ENCODE data around the gene ADARB2.
A peak's percentile ranks its signal among the peaks of the same experiment; 100 is the strongest.

The ADARB2 gene

DNA sequence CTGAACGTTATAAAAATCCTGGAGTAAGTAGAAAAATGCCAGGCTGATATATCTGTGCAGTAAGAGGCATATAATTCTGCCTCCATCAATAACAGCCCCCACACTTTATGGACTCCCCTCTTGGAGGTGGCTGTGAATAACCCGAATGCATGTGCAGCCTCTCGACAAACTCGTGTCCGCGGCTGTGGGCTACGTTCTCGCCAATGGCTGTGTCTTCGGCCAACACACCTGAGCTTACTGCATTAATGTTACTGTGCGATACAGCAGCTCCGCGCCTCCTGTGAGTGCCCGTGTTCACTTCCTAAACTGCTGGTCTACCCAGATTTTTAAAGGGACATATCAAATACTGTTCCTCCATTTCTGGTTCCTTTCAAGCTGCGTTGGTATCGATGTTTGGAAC lies 209.4 kb downstream of the ADARB2 start:
- DNase-seq (ENCODE audit: low read depth, low spot score): no peak

DNA sequence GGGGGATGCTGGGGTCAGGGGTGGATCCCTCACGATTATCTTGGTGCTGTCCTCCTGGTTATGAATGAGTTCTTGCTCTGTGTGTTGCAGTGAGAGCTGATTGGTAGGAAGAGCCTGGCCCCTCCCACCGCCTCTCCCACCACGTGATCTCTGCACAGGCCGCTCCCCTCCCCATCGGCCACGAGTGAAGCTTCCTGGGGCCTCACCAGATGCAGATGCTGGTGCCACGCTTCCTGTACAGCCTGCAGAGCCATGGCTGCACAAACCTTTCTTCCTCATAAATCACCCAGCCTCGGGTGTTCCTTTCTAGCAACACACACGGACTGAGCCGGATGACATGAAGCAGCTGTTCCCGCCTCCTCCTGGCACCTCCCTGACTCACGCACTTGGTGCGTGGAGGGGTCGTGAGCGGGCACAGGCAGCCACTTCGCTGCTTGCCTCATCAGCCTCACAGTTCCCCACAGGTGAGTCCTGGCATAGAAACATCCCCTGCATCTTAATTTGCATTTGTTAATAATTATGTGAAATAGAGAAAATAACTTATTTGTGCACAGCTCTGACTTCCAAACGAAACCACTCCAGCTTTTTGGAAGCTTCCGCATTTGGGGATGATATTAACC lies 210.8 kb downstream of the ADARB2 start:
- DNase-seq (ENCODE audit: low read depth, low spot score): peak; percentile 24

DNA sequence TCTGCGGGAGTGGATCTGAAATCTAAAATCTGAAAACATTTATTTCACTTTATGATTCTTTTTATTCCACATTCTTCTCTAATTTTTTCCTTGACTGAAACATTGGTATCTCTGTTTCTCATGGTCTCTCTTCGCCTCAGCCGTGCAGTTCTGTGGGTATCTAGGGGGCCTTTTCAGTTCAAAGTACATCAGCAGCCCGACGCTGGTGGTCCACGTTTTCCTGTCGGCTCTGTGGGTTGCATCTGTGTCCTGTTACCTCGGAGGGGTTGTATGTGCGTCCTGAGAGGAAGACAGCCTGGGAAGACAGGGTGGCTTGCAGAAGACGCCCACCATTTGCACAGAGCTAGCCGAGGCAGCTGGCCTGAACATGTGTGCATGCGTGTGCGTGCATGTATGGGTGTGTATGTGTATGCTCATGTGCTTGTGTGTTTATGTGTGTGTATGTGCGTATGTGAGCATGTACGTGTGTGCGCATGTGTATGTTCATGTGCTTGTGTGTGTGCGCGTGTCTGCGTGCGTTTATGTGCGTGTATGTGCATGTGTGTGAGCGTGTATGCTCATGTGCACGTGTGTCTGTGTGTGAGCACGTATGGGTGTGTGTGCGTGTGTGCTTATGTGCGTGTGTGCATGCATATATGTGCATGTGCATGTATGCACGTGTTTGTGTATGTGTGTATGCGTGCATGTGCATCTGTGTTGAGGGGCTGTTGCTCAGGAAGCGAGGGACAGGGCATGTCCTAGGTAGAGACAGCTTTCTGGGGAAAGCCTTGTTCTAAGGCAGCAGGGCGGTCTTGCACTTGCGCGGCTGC lies 211.8 kb downstream of the ADARB2 start:
- DNase-seq (ENCODE audit: low read depth, low spot score): no peak

DNA sequence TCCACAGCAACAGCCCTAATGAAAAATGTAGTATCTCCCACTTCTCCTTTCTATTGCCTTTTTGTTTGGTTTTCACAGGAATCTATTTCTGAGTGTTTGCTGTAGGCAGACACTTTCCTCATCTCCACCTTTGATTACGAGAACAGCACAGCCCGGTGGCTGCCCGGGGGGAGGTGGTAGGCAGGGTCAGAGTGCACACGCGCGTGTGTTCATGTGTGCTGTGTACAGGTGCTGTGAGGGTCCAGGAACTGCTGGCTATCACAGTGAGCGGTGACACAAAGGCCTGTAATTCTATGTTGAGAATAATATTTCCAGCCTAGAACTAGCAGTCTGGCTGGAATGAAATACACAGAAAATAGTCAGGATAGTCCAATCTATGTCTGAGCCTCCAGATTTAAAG lies 212.8 kb downstream of the ADARB2 start:
- DNase-seq (ENCODE audit: low read depth, low spot score): no peak

DNA sequence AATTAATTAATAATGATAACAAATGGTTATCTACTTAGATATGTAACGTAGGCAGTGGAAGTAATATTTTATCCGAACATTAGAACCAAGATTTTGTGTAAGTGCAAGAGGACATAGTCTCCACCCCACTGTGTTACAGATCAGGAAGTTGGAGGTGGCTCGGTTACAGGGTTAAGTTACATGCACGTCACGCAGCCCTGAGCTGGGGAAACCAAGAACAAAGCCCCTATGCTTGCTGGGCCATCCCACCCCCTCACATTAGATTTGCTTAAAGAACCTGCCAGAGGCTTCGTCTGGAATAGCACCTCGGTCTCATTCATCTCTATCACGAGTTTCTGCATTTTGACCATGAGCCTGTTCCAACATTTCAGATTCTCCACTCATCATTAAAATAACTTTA lies 214.1 kb downstream of the ADARB2 start:
- no peak for DNase-seq (ENCODE audit: low read depth, low spot score)

DNA sequence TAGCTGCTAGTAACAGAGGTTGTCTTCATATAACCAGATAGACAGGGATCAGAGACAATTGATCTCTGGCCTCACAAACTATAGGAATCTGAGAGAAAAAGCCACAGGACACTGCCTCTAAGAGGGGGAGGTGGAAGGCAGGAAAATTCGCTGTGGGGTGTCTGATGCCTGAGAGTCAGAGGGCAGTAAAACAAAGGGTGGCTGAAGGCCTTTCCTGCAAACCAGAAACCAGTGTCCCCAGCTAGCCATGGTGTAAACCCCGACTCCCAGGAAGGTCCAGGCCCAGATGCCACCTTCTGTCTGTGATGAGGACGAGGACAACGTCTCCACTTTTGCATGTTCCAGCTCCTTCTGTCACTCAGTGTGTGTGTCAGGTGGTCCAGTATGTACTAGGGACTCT lies 215.1 kb downstream of the ADARB2 start:
- no peak for DNase-seq (ENCODE audit: low read depth, low spot score)

DNA sequence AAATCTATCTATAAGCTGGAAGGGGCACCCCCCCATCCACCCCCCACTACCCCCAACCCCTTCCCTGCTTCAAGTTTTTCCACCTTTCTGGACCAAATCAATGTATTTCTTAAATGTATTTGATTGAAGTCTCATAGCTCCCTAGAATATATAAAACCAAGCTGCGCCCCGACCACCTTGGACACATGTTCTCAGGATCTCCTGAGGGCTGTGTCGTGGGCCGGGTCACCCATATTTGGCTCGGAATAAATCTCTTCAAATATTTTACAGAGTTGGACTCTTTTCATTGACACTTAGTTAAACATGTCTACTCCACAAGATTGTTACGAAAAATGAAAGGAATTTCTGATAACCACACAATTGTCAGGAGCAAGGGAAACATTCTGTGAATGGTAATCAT lies 215.6 kb downstream of the ADARB2 start:
- DNase-seq (ENCODE audit: low read depth, low spot score): no peak

DNA sequence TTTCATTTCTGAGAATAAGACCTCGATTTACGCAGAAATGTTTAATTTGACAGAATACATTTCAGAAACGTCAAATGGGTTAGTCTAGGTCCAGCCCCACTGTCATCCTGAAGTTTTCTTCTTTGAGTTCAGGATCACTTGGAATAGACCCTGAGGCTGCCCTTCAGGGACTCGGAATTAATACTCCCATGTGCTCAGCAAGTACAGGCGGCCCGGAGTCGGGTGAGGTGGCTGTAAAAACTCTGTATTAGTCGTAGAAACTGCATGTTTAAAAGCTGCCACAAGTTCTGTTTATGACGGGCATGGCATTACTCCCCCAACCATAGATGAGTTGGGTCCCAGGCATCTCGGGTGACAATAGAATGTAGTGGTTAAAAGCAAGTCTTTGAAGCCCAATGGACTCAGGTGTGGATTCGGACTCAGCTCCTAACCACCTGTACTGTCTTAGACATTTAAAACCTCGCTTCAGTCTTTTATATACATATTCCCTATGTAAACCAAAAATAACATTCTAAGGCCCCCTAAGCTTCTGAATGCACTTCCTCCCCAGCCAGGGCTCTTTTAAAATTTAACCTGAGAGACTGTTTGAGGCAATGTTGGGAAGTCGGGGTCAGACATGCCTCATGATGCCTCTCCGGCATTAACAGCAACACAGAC lies 216.3 kb downstream of the ADARB2 start:
- DNase-seq (ENCODE audit: low read depth, low spot score): no peak

DNA sequence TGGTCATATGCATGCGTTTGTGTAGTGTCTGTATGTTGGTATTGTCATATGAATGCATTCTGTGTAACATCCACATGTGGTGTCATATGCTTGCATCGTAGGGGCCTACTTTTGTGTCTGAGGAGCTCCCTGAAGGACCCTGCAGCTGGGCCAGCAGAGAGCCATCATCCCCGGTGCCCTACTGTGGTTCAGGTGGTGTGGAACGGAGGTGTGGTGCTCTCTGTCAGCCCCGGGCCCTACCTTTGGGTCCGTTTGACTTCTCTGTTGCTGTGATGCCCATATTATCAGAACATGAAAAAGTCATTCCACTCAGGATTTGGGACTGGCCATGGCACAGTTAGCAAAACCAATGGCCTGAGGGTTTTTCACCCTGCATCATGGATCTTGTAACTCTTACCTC lies 217.9 kb downstream of the ADARB2 start:
- DNase-seq (ENCODE audit: low read depth, low spot score): no peak

DNA sequence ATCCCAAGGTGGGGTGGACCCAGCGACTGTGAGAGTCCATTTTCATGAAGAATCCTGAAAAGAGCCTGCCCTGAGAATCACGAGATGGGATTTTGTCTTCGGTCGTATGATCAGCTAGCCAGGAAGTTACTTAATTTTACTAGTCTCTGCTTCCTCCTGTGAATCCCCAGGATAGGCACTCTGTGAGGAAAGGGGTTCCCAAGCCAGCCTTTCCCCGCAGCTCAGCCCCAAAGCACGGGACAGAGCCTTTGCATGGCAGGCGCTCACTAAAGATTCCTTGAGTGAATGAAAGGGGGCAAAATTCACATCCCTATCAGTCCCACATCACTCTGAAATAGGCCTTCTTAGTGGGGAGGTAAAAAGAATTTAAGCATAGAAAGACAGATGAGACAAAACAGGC lies 219.6 kb downstream of the ADARB2 start:
- no peak for DNase-seq (ENCODE audit: low read depth, low spot score)

DNA sequence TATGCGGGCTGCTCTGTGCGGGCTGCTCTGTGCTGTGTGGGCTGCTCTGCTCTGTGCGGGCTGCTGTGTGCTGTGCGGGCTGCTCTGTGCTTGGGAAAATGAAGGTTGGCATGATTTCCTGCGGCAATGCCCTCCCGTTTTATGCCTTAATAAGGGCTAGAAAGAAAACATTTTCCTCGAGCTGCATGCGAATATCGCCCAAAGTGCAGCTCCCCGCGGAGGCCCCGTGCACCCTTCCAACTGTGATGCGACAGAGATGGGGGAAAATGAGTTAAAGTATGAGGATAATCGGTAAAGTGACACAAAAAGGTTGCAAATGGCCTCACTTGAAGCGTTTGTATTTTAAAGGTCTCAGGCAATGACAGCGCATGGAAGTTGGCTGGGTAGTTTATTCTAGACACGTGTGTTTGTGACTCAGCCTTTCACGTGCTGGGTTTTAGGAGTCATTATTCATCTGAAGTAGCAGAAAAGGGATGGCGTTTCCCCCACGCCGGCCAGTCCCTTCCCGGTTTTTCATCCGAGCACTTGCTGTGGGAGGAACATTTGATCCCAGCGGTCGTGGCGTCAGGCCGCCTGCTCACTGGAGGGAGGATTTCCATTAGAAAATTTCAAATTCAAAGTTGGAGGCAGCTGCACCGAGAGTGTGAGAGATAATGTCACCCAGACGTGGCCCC lies 220.7 kb downstream of the ADARB2 start:
- DNase-seq (ENCODE audit: low read depth, low spot score): no peak

DNA sequence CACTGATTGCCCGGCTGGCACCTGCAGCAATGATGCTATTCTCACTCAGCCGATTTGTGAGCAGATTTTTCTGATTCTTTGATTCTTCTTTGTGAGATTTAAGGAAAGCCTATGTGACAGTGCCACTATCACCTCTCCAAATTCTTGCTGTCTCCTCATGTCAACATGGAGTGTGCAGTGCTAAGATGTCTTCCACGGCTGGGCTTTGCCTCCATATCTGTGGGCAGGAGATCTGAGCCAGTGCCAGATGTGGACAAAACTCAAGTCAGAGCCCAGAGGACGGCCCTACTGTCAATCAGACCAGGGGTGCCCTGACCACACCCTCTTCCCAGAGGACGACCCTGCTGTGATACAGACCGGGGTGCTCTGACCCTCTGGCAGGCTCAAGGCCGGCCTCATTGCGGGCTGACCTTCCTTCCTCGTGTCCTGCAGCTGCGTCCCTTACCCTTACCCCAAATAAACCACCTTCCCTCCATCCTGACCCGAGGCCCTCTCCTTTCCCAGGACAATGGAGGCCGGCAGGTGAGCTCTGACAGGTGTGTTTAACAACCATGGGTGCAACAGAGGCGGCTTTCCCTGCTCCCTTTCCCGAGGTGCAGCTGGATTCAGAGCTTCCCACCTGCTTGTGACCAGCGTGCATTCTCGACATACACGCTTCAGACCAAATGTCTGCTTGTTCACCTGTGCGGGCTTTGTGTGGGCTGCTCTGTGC lies 221.4 kb downstream of the ADARB2 start:
- no peak for DNase-seq (ENCODE audit: low read depth, low spot score)

DNA sequence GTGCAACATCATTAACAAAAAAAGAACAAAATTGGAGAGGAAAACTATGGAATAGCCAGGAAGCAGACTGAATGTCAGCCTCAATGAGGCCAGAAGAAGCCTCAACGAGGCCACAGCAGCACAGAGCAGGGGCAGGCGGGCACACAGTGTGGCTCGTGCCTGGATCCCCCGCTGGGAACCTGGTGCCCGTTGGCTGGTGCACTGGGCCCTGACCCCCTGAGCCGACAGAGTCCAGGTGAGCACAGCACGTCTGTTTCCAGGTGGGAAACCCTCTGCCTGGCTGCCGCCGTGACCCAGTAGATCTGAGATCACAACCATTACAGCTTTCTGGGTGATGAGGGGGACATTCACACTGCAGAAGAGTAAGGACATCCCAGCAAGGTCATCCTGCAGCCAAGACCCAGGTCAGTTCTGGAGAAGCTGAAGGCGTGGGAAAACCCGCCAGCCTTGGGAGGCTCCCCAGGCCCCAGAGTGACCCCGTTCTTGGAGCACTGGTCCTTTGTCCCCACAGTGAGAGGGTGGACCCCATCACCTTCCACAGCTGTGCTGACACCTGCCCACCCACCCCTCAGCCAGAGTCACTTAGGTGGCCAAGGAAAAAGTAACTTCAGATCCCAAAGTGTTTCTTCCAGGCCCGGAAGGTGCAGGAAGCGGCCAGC lies 222.1 kb downstream of the ADARB2 start:
- no peak for DNase-seq (ENCODE audit: low read depth, low spot score)

DNA sequence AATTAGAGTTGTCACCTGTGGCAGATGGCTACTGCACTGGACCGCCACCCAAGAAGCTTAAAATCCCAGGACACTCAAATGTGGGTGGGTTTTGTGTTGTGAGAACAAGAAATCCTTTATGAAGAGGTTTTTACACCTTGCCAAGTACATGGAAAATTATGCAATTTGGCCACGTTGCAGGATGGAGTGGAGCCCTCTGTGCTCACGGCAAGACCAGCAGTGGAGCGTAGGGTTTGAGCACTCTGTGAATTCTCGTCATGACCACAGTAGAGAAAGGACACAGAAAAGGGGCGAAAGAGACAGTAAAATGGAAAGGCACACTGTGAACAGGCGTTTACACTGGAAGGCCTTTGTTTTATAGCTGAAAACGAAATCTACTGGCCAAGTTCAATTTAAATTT lies 222.6 kb downstream of the ADARB2 start:
- no peak for DNase-seq (ENCODE audit: low read depth, low spot score)

DNA sequence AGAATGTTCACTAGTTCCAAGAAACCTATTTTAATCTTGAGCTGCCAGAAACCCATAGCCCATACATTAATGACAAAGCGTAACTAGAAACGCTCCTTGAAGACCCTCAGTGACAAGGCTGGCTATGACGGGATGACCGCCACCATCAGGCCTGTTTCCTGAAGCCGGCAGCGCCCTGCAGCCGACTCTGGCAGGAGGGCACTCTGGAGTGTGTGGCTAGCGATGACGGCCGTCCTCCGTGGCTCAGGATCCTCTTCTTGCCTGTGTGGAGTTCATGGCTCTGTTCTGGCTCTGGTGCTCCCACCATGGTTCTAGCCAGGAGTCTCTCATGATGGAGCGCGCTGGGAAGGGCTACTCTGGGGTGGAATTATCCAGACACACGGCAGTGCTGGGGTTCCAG lies 224.1 kb downstream of the ADARB2 start:
- DNase-seq (ENCODE audit: low read depth, low spot score): no peak

DNA sequence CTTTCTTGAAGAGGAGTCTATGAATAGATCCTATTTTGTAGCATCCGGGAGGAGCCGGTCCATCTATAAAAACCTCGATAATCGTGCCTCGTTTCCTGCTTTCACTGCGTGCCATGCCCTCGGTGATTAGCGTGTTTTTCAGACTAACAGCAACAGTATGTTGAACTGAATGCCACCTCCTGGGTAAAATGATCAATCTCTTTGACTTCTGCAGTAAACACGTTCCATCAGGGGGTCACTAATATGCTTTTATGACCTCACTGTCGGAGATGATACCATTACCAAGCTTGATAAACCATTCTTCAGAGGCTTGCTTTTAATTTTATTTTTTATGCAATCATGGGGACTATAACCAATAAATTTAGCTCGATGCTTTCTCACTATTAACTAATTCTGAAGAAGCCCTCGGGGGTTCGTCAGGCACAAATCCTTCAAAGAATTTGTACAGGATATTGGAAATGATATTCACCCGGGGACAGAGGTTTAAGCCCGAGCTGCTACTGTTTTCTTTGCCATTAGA lies 228.3 kb downstream of the ADARB2 start:
- DNase-seq (ENCODE audit: low read depth, low spot score): no peak

DNA sequence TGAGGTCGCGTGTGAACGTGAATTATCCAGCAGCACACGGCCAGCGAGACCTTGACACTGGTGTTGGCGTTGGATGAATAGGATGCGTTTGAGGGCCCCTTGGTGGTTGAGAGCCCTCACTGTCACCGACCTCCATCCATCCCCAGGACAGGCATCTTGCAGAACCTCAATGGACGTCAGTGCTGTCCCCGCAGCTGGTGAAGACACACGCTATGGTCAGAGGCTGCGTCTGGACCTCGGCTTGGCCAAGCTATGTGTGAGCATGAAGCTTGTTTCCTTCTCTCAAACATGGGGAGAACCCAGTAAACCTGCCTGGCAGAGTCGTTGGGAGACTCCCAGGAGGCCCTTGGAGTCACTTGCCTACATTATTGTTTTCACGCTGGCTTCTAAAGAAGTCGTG lies 229.2 kb downstream of the ADARB2 start:
- DNase-seq (ENCODE audit: low read depth, low spot score): no peak

DNA sequence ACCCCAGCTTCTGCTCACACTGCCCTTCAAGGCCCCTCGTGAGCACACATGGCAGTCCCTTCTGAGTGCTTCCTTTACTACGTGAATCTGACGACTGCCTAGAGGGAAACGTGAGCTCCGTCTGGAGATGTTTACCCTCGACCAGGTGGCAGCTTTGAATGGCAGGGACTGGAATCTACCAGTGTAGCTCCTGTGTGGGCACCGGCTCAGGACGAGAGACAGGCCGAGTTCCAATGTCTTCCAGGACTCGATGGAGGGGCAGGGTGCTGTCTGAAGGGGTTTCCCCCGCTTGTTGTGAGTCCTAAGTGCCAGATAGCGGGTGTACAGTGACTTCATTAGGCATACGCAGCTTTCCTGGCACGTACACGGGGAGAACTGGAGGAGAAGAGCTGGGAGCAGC lies 229.9 kb downstream of the ADARB2 start:
- no peak for DNase-seq (ENCODE audit: low read depth, low spot score)

DNA sequence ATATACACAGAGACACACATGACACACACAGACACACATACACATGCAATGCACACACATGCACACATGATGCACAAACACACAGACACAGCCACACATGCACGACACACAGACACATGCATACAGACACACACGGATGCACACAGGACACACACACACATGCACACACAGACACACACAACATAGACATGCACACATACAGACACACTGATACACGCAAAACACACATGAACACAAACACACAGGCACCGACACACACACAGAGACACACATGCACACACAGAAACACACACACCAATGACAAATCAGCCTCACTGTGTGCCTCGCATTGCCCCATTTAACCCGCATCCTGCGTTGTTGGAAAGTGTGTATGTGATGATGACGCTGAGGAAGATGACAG lies 232.4 kb downstream of the ADARB2 start:
- no peak for DNase-seq (ENCODE audit: low read depth, low spot score)

DNA sequence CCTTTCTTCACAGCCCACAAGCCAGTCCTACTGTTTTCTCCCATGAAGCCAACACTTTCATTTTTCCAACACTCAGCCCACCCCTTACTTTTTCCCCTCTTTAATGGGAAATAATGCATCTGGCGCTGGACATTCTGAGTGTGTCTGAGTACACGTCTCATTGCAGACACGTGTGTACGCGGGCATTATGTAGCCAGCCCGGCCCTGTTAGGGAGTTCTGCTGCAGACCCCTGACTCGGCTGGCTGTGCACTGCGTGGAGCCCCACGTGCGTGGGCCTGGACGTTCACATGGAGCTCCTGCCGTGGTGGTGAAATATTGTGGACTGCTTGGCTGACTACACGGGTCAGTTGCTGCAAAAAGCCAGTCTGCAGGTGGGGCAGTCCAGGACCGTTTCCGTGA lies 233.0 kb downstream of the ADARB2 start:
- DNase-seq (ENCODE audit: low read depth, low spot score): no peak

DNA sequence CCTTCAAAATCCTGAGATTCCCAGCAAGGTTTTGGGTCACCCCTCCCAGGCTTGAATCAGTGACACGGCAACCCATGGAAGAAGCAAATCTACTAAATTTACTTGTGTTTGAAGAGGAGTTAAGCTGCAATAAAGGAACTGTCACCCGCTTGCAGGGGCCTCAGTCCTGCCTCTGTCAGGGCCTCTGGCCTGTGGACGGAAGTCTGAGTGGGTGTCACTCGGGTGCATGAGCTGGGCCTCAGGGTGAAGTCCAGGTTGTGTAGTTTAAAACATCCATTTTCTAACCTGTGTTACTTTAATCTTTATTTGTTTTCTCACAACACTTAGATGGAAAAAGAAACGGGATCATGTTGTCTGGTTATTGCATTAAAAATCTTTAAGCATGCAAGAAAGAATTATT lies 234.9 kb downstream of the ADARB2 start:
- no peak for DNase-seq (ENCODE audit: low read depth, low spot score)

Data from ELF-1 (cell line).